Astrocyte of the hippocampus (primary cell): Measurements from ENCODE around the gene OPRL1.

Source experiments
- DNase-seq: peaks from one replicate; pipeline ENCODE4 v3.0.0; 2011; ENCODE audit warnings: low read depth, low spot score

Gene OPRL1

DNA sequence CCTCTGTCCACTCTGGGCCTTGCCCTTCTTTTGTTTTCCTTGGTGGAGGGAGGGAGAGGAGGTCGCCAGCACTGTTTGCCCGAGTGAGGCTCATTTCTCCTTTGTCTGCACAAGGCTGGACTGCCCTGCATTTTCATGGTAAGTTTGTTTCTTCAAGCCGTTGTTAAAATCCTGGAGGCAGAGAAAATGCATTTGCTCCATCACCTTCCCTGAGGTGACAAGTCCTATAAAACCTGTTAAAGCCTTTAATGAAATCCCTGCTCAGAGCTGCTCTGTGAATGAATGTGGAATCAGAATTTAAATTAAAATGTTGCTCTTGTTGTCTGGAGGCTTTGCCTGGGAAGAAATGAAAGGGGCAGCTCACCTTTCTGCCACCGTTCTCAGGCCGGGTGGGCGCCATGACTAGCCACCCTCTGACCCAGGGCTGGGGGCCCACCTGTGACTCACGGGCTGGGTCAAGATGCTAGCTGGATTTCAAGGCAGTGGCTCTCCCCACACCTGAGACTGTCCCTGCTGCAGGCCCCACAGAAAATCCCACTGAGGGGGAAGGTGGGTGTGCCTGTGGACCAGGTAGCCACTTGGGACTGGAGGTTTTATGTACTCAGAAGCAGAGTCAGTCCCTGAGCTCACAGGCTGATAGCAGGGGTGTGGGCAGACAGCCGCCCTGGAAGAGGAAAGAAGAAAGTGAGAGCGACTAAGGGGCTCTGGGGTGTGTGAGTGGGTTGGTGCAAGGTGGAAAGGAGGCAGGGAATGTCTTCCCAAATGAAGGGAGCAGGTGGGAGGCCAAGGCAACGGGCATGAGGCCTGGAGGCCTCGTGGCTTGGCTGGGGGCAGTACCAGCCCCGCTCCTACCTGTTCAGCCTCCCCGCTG, 60.4 kb downstream of the OPRL1 start:
- no peak for DNase-seq

GRCh38 chr20:64140956-64141355, 61.1 kb downstream of the OPRL1 start:
- DNase-seq = no peak

DNA sequence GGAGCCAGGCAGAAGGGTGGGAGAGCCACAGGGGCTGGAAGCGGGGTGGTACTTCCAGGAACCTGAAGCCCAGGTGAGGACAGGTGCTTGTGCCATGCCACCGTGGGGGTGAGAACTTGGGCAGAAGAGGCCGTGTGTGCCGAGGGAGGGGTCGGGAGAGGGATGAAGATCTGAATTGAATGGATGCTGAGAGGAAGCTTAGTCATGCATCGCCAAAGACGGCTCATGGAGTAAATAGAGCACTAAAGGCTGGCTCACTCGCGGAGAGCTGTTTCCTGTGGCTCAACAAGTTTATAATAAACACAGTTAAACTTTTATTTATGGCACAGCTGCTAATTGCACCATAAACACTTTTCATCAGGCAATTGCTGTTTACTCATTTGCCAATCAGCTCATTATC, 62.7 kb downstream of the OPRL1 start:
- no peak for DNase-seq

- no peak for DNase-seq
Measured at GRCh38 chr20:64143018-64143801, 63.3 kb downstream of the OPRL1 start.

DNA sequence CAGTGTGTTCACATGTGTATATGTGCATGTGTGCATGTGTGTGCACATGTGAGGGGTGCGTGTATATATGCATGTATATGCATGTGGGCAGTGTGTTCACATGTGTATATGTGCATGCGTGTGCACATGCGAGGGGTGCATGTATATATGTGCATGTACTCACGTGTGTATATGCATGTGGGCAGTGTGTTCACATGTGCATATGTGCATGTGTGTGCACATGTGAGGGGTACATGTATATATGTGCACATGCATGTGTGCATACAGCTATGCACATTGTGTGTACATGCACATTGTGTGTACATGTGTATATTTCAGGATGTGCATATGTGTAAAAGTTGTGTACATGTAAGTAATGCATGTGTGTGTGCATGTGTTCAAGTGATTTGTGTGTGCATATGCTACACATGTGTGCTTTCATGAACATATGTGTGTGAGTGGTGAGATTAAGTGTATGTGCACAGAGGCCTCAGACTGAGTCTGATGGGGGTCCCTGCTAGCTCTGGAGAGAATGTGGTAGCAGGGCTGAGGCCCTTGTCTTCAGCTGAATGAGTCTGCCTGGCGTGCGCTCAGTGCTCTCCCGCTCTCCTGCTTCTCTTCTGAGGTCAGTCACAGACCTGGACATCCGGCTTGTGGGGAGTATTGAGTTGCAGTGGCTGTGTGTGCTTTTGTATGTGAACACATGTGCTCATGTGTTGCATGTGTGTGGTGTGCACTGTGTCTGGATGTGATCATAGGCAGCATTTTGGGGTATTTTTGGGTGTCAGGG, 64.4 kb downstream of the OPRL1 start:
- DNase-seq = no peak

DNA sequence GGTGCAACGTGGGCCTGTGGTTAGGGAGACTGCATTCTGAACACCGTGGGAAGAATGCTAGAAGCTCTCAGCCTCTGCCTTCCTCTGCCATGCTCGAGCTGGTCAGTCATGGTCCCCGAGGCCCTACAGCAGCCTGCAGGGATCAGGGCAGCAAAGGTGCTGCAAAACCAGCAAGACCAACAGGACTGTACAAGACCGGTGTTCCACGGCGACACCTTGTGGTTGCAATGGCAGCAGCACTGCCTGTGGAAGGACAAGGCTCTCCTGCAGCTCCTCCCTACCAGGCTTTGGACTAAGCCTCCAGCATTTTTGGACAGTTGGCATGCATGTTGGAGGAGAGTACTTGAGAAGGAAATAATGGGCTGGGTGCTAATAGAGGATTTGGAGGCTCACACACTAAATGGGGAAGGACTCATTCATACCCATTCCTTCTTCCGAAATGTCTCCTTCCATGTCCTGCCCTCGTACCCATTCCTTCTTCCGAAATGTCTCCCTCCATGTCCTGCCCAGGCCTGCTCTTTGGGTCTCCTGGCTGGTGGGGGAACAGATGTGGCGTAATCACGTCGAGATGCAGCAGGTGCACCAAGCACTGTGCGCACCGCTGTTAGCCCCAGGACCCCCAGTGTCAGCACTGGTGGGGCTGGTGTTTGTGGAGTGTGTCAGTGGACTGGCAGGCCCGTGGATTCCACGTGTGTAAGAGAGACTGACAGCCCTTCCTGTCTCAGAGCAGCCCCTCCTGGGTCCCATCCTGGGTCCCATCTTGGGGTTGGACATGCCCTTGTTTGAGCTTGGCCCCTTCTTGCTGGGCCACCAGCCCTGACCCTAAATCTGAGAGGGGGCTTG, 65.8 kb downstream of the OPRL1 start:
- DNase-seq = no peak

DNA sequence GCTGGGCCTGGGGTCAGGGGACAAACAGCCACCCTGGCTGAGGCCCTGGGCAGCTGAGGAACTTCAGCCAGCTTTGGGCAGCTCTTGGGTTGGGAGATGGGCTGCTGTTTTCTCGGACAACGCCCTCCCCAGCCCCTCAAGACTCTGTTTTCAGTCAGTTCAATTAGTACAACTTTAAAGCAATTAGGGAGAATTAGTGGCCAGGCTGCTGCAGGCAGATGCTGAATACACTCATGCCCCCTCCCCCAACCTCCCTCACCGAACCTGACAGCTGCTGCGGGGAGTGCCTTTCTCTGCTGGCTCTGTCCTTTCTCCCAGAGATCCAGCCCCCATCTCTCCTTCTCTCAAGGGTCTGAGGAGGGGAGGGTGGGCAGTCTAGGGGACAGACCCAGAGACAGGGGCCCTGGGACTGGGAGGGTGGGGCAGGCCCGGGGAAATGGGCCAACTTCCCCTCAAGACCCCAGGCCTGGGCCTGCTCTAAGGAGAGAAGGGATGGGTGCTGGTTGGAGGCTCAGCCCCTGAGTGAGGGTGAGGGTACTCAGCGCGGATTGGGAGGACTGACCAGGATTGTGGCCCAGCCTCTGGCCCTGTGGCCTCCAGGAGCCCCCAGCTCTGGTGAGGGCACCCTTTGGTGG, 66.5 kb downstream of the OPRL1 start:
- no peak for DNase-seq

- DNase-seq = no peak
Measured at GRCh38 chr20:64146936-64147477, 67.1 kb downstream of the OPRL1 start.

DNA sequence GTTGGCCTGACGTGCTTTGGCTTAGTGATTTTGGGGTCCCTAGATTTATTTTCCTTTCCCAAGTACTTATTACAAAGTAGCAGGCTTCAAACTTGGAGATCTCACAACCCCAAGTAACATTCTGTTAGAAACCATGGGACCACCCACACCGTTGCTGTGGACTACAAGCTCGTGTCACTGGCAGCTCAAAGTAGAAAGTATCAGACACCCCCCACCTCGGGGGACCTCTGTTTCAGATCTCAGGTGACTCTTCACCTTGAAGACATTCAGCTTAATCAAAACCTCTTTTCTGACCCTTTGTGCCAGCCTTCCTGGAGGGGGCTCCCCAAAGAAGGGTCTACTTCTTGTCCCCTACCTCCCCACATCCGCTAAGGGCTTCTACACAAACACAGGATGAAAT, 68.7 kb downstream of the OPRL1 start:
- DNase-seq = no peak

GRCh38 chr20:64149141-64149540, 69.3 kb downstream of the OPRL1 start:
- no peak for DNase-seq

GRCh38 chr20:64149809-64150560, 70.1 kb downstream of the OPRL1 start:
- DNase-seq = no peak
